B cell (primary cell): Measurements from ENCODE around the gene TET1.

ENCODE experiments used
- EZH2 ChIP-seq: IDR thresholded peaks from 2 replicates; pipeline ENCODE4 v1.6.1; 2012; ENCODE audit warnings: borderline replicate concordance, low read depth, mild to moderate bottlenecking, moderate library complexity, low read length; ENCODE audit not compliant: insufficient read depth, poor library complexity, severe bottlenecking
- TF ChIP-seq, protein P1 (sequence below): fragments of 200-600 bp; IDR thresholded peaks from one replicate; pipeline ENCODE4 v1.8.0; 2022; ENCODE audit warnings: antibody characterized with exemption, mild to moderate bottlenecking

DNA sequence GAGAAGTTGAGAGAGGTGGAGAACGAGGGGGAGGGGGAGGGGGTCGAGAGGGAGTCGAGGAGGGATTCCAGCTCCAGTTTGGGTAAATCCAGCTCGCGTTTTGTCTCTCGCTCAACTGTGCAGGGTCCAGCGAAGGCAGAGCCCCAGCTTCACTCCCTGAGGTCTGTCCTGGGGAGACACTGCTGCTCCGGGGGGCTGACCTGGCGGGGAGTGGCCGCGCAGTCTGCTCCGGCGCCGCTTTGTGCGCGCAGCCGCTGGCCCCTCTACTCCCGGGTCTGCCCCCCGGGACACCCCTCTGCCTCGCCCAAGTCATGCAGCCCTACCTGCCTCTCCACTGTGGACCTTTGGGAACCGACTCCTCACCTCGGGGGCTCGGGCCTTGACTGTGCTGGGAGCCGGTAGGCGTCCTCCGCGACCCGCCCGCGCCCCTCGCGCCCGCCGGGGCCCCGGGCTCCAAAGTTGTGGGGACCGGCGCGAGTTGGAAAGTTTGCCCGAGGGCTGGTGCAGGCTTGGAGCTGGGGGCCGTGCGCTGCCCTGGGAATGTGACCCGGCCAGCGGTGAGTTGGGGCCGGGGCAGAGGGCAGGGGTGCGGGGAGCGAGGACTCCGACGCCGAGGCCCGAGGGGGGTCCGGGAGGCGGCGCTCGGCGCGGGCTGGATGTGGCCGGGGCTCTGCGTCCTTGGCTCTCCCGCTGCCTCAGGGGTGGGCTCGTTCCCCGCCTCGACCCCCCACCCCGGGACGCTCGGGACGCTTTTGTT lies at the start of gene TET1:
- TF ChIP-seq, protein P1, sequence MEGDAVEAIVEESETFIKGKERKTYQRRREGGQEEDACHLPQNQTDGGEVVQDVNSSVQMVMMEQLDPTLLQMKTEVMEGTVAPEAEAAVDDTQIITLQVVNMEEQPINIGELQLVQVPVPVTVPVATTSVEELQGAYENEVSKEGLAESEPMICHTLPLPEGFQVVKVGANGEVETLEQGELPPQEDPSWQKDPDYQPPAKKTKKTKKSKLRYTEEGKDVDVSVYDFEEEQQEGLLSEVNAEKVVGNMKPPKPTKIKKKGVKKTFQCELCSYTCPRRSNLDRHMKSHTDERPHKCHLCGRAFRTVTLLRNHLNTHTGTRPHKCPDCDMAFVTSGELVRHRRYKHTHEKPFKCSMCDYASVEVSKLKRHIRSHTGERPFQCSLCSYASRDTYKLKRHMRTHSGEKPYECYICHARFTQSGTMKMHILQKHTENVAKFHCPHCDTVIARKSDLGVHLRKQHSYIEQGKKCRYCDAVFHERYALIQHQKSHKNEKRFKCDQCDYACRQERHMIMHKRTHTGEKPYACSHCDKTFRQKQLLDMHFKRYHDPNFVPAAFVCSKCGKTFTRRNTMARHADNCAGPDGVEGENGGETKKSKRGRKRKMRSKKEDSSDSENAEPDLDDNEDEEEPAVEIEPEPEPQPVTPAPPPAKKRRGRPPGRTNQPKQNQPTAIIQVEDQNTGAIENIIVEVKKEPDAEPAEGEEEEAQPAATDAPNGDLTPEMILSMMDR, result no peak
- no peak for TF ChIP-seq EZH2
